Measurements from ENCODE around the gene TMPRSS9.

- TF ChIP-seq CTCF (IDR thresholded peaks at IDR 0.05) (no peak), POLR2A (IDR thresholded peaks at IDR 0.05) (no peak), EP300 (IDR thresholded peaks at IDR 0.05) (no peak)
Observed at GRCh38 chr19:2444251-2445002, 84.4 kb downstream of the TMPRSS9 start.
